WERI-Rb-1 (cell line): ENCODE measurements around the gene U2AF1L4.

Source experiments
- DNase-seq: peaks from one replicate; pipeline ENCODE4 v3.0.0-alpha.2; 2020
- H3K27ac ChIP-seq: fragments of 250-450 bp; sonication (Bioruptor Pico); 2 replicates; pipeline ENCODE4 v1.5.1; 2020; ENCODE audit warnings: mild to moderate bottlenecking, moderate library complexity
- H3K27me3 ChIP-seq: fragments of 250-450 bp; sonication (Bioruptor Pico); 2 replicates; pipeline ENCODE4 v1.5.1; 2021; ENCODE audit warnings: mild to moderate bottlenecking, low read depth, moderate library complexity; ENCODE audit not compliant: insufficient read depth, severe bottlenecking
- H3K36me3 ChIP-seq: fragments of 250-450 bp; sonication (Bioruptor Pico); 2 replicates; pipeline ENCODE4 v1.5.1; 2020; ENCODE audit warnings: mild to moderate bottlenecking, moderate library complexity
- H3K4me3 ChIP-seq: 2 replicates; pipeline ENCODE4 v1.5.1; 2011; ENCODE audit warnings: low read depth, mild to moderate bottlenecking, control low read depth, low read length
- H3K9me3 ChIP-seq: fragments of 250-450 bp; sonication (Bioruptor Pico); 2 replicates; pipeline ENCODE4 v1.5.1; 2021; ENCODE audit warnings: mild to moderate bottlenecking, moderate library complexity; ENCODE audit not compliant: severe bottlenecking
- TF ChIP-seq, protein P1 (sequence below): IDR thresholded peaks from 2 replicates; pipeline ENCODE4 v1.5.1; 2011; ENCODE audit warnings: low read depth, mild to moderate bottlenecking, control low read depth, inconsistent platforms, low read length

Gene U2AF1L4

DNA sequence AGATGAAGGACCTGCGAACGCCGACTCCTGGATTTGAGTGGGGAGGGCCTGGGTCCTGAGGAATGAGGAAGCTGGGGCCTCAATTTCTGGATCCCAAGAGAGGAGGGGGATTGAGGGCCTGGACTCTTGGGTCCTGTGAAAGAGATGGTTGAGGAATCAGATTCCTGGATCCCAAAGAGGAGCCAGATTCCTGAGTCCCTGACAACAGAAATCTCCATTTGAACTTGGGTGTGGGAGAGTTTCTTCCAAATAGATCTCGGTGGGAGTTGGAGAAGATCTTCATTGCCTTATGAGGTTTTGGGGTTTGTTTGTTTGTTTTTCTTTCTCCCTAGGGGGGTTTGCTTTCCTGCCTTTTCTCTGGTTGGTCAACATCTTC lies 857 bp upstream of the U2AF1L4 start:
- no peaks in the 10 kb centered on the region for H3K9me3 ChIP-seq

DNA sequence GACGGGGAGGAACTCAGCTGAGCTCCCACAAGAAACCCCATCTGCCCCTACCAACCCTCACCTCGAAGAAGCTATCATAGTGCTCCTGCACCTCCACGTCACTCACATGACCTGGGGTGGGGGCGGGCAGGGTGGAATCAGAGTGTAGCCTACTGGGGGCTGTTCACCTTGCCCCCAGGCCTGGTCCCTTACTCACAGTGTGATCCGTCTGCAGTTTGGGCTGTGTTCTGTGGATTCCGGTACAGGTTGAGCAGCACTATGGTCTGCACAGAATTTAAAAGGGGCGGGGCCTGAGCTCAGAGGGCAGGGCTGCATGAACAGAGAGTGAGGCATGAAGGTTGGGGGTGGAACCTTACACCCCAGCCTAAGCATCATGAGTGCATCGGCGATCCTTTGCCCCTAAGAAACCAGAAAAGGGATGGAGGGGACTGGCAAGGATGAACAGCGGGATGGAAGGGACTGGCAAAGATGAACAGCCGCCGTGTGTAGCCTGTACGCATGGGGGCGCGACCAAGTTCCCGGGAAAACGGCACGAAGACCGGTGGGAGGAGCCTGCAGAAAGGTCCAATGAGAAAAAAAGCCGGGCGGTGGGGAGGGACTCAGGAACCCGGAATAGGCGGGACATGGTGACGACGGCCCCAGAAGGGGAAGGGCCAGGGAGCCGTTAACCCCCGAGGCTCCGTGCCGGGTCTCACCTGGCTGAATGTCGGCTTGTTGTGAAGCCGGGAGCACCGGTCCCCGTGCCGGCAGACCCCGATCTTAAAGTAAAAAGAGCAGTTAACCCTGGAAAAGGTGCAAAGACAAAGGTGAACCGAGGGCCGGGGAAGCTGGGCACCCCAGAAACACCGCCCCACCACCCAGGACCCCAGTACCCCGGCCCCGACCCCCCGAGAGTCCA lies 539 bp downstream of the U2AF1L4 start:
- Histone ChIP-seq H3K9me3 (no peaks in the 10 kb centered on the region), H3K27ac (peak overlapping the region; percentile 95), H3K36me3 (peaks cover 6% of the 10 kb centered on the region; the same call in 1 of the 2 replicates), H3K27me3 (no peaks in the 10 kb centered on the region), H3K4me3 (peak overlapping the region; percentile 83)
- TF ChIP-seq, protein P1, sequence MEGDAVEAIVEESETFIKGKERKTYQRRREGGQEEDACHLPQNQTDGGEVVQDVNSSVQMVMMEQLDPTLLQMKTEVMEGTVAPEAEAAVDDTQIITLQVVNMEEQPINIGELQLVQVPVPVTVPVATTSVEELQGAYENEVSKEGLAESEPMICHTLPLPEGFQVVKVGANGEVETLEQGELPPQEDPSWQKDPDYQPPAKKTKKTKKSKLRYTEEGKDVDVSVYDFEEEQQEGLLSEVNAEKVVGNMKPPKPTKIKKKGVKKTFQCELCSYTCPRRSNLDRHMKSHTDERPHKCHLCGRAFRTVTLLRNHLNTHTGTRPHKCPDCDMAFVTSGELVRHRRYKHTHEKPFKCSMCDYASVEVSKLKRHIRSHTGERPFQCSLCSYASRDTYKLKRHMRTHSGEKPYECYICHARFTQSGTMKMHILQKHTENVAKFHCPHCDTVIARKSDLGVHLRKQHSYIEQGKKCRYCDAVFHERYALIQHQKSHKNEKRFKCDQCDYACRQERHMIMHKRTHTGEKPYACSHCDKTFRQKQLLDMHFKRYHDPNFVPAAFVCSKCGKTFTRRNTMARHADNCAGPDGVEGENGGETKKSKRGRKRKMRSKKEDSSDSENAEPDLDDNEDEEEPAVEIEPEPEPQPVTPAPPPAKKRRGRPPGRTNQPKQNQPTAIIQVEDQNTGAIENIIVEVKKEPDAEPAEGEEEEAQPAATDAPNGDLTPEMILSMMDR: peak; percentile 60
- peak; percentile 97 for DNase-seq

More for the DNA sequence above, 857 bp upstream of the U2AF1L4 start:
- TF ChIP-seq, protein P1: no peak
- Histone ChIP-seq H3K36me3 (peaks cover 6% of the 10 kb centered on the region; the same call in 1 of the 2 replicates), H3K4me3 (peak overlapping the region; percentile 83), H3K27me3 (no peaks in the 10 kb centered on the region), H3K27ac (peak overlapping the region; percentile 95)
- no peak for DNase-seq

DNA sequence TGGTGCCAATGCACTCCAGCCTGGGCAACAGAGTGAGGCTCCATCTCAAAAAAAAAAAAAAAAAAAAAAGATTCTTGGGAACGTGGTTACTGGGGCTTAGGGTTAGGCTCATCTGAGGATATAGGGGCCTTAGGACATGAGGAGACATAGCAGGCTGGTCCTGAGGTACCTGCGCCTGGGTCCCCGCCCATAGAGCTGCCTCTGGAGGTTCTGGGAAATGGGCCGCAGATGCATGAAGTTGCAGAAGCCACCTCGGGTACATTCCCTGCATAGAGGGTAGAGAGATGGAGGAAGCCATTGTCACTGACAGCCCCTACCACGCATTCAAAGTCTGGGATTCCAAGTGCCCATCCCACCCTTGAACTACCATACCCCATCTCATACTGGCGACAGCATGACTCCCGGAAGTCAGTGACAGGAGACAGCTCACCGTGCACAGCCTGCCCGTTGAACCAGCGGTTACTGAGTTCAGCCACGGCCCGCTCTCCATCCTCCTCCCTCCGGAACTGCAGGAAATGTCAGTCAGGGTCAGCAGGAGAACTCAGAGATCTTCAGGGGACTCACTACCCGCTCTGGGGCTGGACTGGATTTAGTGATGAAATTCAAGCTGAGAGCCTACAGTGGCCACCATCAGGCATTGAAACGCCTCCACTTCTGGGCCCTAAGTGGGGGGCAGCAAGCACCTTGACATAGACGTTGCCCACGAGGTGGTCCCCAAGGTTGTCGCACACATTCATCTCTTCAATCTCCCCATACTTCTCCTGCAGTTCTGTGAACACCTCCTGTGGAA lies 1.4 kb downstream of the U2AF1L4 start:
- H3K4me3 ChIP-seq: no peak overlapping the region
- peaks cover 12% of the 10 kb centered on the region for H3K36me3 ChIP-seq
- H3K27ac ChIP-seq: no peak overlapping the region
- TF ChIP-seq, protein P1: no peak
- no peaks in the 10 kb centered on the region for H3K27me3 ChIP-seq
- H3K9me3 ChIP-seq: no peaks in the 10 kb centered on the region
- DNase-seq: no peak

DNA sequence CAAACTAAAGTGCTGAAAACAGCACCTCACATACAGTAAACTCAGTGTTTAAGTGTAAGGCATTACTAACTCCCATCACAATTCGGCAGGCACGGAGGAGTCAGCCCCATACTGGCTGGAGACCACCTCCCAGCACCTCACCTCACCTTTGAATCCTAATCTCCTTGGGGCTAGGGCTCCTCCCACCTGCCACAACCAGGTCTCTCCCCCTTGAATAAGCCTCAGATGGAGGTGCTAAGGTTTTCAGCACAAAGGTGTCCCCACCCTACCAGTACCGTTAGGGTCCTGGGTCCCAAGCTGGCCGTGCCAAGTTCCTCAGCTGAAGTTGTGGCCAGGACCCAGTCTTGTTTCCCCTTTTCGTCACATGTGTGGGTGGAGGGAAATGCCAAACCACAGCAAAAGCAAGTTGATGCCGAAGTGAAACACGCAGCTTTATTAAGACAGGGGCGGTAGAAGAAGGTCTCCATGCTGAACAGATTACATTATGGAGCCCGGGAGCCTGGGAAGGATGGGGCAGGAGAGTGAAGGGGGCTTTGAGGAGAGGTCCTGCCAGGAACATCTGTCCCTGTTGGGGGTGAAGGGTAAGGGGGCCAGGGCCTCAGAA lies 3.0 kb downstream of the U2AF1L4 start, which contains the start of gene IGFLR1:
Gene IGFLR1, minus strand, starts transcription at position 332 of the 604 bp plus-strand sequence. CDS start 1,272 bp downstream, outside the sequence.
- TF ChIP-seq, protein P1: no peak
- DNase-seq: no peak
- Histone ChIP-seq H3K36me3 (peaks cover 27% of the 10 kb centered on the region), H3K4me3 (peak within 1 kb of the TSS; percentile 72), H3K9me3 (no peaks in the 10 kb centered on the region), H3K27ac (peak within 1 kb of the TSS; percentile 91), H3K27me3 (no peaks in the 10 kb centered on the region)

DNA sequence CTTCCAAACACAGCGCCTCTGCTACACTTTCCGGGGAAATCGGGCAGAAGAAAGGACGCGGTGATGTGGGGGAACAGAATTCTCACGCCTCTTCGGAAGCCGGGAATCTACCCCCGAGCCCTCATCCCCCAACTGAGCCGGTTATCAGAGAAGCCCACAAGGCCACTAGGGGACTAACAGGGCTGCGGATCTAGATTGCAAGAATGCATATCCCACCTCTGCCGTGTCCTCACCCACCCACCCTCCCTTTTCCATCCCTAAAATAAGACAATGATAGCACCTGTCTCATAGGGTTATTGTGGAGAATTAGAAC lies 4.1 kb downstream of the U2AF1L4 start:
- H3K27ac ChIP-seq: peak overlapping the region; percentile 91
- no peaks in the 10 kb centered on the region for H3K27me3 ChIP-seq
- TF ChIP-seq, protein P1: no peak
- H3K9me3 ChIP-seq: no peaks in the 10 kb centered on the region
- peak overlapping the region; percentile 72 for H3K4me3 ChIP-seq
- DNase-seq: no peak
- H3K36me3 ChIP-seq: peaks cover 37% of the 10 kb centered on the region
